Measurements from ENCODE around the gene DEF6. TPM values are rescaled to one million over a fixed set of nuclear protein-coding genes. Genes with fewer than 3 reads are reported as not detected.
"Not testable (repeated sequence)": the region's sequence is repeated elsewhere in the genome, so short reads cannot be mapped to it uniquely, and the experiment has no call there.

DEF6 gene
- total and polyA plus RNA-seq, 2 of the 8 experiments (the other 6 are each of a cell fraction or from before 2014, with no cell fraction given), result 3.3 to 4.1 TPM

GRCh38 chr6:35328965-35329364 lies 31.3 kb downstream of the DEF6 start:
- not testable (repeated sequence) for H3K4me2 ChIP-seq (ENCODE audit: insufficient read depth in 1 of 2, low read depth in 2 of 2, low read length in 2 of 2); FAIRE-seq; H2AK5ac ChIP-seq (ENCODE audit: low read depth, low read length); H2AFZ ChIP-seq (ENCODE audit: low read length); H3K14ac ChIP-seq (ENCODE audit: insufficient read length); H4K91ac ChIP-seq (replicated peaks; ENCODE audit: insufficient read length, low read length); H2BK12ac ChIP-seq (ENCODE audit: low read depth, low read length); H3K27ac ChIP-seq (ENCODE audit: low read depth, low read length); H3K4me1 ChIP-seq (replicated peaks in 1 of 4; ENCODE audit: control insufficient read depth in 3 of 4, insufficient read depth in 4 of 4, low read length in 3 of 4); H3K79me2 ChIP-seq (ENCODE audit: control insufficient read depth in 1 of 2, insufficient read depth in 2 of 2, low read length in 2 of 2); H4K8ac ChIP-seq (ENCODE audit: extremely low read depth, insufficient read depth, low read length); H3K79me1 ChIP-seq (ENCODE audit: low read depth, low read length); H2BK15ac ChIP-seq (ENCODE audit: low read length); H3K4me3 ChIP-seq (ENCODE audit: extremely low read depth in 1 of 4, insufficient read depth in 2 of 4, low read depth in 3 of 4, low read length in 4 of 4); H2BK120ac ChIP-seq (replicated peaks; ENCODE audit: low read depth, low read length); H3K56ac ChIP-seq (replicated peaks; ENCODE audit: insufficient read length, low read depth, low read length); H3K9me3 ChIP-seq (ENCODE audit: insufficient read depth in 2 of 2, low read depth in 1 of 2, low read length in 1 of 2); H4K20me1 ChIP-seq (replicated peaks in 1 of 2; ENCODE audit: control insufficient read depth in 1 of 2, insufficient read depth in 2 of 2, low read length in 2 of 2); H2BK20ac ChIP-seq (ENCODE audit: low read length); H4K5ac ChIP-seq (ENCODE audit: insufficient read length, low read depth, low read length); H3K23me2 ChIP-seq (ENCODE audit: low read depth, low read length); H3K23ac ChIP-seq (ENCODE audit: insufficient read length); DNase-seq (ENCODE audit: low read depth in 1 of 2, low spot score in 2 of 2); H3K18ac ChIP-seq (ENCODE audit: extremely low read depth, low read length); H3K4ac ChIP-seq (replicated peaks; ENCODE audit: insufficient read length, low read depth, low read length); H3K36me3 ChIP-seq (ENCODE audit: control insufficient read depth in 2 of 4, insufficient read depth in 4 of 4, low read length in 3 of 4); H3K27me3 ChIP-seq (replicated peaks in 1 of 4; ENCODE audit: control insufficient read depth in 3 of 4, extremely low read depth in 1 of 4, insufficient read depth in 3 of 4, low read length in 3 of 4); H2BK5ac ChIP-seq (ENCODE audit: low read depth, low read length); H3K9ac ChIP-seq (replicated peaks in 1 of 4; ENCODE audit: extremely low read depth in 1 of 4, low read depth in 3 of 4, low read length in 3 of 4)
- ChIA-PET CTCF (ENCODE audit: partially characterized antibody) (interaction anchor here (0.6 to 21.2 kb wide), 13 partner anchors 11 to 1194 kb away, joined by 3 to 358 read pairs (median 5); partner anchors contain the start of genes DEF6 and PPARD), POLR2A (ENCODE audit: partially characterized antibody) (interaction anchor here (1.2 kb wide), 1 partner anchor 10 kb away, joined by 5 read pairs; no protein-coding TSS in a partner anchor)
- 91% methylated on average over 8 of the region's 8 CpGs; no CpG with 5 or more reads in 1 of the 2 experiments for whole genome bisulfite sequencing, 2 experiments (ENCODE audit: extremely low coverage in 1 of 2, insufficient coverage in 1 of 2, insufficient read length in 1 of 2, insufficient replicate concordance in 2 of 2, low coverage in 1 of 2, low lambda C conversion rate in 2 of 2, missing lambda C conversion rate in 1 of 2)
